Stimulated activated CD4-positive, alpha-beta T cell treated with anti-CD3 and anti-CD28 coated beads, Interleukin-12 subunit alpha, Interleukin-12 subunit beta, amount 100 ng/mL, for 24 hours (primary cell): ENCODE data around the gene RUFY1.

Source experiments
- DNase-seq, 2 experiments: peaks; one replicate each; pipeline ENCODE4 v3.0.0-alpha.2; 2020; ENCODE audit warnings: low read depth in 2 of 2

RUFY1 gene

DNA sequence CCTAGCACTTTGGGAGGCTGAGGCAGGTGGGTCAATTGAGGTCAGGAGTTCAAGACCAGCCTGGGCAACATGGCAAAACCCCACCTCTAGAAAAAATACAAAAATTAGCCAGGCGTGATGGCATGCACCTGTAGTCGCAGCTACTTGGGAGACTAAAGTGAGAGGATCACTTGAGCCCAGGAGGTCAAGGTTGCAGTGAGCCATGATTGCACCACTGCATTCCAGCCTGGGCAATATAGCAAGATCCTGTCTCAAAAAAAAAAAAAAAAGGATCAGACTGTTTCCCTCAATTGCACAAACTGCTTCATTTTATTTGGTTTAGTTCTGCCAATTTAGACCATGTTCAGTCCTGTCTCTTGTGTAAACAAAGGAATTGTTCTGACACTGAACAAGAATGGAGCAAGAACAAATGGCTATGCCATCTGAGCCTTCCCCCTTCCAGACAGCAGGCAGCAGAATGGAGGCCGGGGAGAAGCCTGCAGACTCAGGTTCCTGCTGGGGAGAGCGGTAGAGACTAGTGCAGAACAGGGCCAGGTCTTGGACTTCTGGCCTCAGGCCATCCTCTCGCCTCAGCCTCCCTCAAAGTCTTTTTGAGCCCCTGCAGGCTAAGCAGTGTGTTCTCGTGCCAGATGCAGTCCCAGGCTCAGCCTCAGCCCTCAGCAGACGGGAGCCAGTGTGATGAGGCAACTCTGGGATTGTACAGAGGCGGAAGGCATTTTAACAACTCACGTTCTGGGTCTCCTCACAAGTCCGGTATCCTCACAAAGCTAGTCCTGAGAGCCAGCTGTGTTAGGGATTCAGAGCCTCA lies 54.9 kb downstream of the RUFY1 start:
- DNase-seq = no peak

DNA sequence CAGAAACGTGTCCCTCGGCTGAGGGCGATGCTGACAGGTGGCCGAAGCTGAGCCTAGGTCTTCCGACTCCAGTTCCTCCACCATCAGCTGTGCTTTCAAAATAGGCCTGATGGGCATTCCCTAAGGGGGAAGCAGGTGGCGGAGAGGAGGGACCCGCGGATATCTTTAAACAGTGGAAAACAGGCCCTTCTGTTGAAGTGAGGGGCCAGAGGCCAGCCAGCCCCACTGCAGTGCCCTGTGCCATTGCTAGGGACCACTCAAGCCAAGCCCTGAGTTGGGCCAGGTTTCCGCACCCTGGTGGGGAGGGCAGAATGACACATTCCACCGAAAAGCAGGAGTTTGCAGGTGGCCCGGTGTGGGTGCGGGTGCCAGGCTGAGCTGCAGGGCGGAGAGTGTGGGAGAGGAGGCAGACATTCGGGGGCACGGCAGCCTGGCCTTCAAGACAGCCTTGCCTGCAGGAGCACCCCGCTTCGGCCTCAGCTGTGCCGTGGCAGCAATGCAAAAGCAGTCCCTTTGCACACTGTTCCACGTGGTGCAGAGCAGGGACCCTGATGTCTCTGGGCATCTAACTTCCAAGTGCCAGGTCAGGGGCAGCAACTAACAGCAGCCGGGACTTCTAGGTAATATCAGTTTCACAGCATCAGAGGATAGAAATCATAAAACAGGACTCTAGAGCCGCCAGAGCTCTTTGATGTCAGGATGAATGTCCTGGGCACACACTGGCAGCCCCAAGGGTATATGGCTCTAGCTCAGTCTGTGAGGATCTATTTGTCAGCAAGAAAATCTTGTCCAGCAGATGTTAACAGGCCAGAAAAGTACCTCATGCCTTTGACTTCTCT lies 55.9 kb downstream of the RUFY1 start:
- DNase-seq = no peak

DNA sequence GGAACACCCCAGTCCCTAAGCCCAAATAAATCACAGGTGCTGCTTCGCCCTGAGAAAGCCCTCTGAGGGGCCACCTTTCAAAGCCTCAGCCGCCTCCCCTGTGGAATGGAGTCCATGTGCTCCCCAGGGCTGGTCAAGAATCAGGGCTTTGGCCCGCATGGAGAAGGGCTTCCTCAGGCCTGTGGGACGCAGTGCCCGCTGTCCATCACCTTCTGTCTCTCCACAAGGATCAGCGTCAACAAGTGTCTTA lies 56.5 kb downstream of the RUFY1 start:
- no peak for DNase-seq

DNA sequence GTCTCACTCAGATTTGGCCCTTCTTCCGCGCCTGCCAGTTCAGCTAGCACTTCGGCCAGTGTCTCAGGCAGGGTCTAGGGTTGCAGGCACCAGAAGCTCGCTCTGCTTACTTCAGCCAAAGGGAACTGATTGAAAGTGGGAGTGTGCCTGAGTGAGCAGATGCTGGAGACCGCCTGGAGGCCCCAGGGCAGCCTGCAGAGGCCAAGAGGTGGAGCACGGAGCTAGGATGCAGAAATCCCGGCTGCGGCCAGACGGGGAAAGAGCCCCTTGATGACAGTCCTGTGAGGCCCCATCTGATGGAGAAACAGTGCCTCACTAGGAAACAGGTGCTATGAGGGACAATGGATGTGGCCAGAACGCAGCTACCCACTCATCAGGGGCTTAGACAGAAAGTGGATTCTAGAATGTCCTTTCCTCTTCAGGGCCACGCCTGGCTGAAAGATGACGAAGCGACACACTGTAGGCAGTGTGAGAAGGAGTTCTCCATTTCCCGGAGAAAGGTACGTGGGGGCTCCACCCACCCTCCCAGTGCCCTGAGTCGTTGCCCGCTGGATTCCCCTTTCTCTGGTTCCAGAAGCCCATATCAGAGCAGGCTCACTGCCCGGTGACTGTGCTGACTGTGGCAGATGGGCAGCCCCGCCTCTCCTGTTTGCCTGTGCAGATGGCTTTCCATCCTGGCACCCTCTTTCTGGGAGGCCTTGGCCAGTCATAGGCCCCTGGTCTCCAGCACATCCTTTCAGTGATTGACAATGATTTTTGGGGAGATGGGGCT lies 57.0 kb downstream of the RUFY1 start:
- DNase-seq = no peak

DNA sequence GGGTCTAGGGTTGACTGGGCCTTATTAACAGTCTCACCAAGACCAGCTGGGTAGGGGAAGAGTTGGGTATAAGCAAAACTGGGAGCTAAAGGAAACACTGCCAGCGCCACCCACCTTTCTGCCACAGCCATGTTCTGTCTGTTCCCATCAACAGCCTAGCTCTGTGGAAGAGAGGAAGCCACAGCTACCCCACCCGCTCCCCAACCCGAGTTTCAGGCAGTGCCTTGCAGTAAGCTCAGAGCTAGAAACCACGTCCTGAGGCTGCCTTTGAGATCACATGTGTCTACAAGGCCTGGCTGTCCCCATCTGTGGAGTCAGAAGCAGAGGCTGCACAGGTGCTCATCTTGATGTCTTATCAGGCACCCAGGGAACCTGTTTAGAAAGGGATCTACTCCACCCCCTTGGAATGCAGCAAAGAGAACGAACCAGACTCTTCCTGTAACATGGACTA lies 57.8 kb downstream of the RUFY1 start:
- no peak for DNase-seq

DNA sequence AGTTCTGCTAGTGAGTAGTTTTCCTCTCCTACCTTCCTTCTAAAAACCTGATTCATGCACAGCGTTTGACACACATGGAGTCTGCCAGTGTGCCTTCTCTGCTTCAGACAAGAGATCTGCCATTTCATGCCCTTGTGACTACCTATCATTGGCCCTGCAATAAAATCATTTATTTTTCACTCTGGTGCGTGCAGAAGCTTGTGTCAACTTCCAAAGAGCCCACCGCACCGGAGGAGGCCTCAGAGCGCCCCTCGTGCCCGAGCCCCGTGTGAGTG lies 59.4 kb downstream of the RUFY1 start:
- no peak for DNase-seq

DNA sequence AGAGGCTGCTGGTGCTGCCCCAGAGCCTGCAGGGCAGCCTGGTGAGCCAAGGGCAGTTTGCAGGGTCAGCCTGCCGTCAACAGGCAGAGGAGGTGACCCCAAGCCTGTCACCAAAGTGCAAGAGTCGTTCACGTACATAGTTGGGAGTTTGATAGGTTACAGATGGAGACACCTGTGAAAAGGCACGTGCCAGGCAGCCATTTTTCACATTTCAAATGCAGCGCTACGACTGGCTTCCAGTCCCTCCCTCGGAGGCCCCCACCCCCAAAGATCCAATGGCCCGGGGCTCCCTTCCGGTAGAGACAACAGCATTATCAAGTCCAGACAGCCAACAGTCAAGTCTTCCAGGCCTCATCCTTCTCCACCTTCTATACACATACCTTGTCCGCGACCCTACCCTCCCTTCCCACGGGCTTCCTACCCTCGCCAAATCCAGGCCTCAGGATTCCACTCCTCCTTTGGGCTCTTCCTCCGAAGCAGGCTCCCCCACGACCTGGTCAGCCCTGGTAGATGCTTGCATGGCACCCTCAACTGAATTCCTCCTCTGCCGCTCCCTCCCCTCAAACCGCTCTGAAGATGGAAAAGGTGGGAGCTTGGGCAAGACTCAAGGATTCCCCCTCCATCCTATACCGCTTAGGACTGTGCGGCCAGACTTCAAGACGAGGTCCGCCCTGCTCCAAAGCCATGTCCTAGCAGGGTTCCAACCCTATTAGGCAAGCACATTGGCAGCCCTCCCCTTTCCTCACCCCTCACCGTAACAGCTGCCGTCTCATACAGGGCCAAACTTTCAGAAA lies 60.0 kb downstream of the RUFY1 start:
- DNase-seq = no peak

DNA sequence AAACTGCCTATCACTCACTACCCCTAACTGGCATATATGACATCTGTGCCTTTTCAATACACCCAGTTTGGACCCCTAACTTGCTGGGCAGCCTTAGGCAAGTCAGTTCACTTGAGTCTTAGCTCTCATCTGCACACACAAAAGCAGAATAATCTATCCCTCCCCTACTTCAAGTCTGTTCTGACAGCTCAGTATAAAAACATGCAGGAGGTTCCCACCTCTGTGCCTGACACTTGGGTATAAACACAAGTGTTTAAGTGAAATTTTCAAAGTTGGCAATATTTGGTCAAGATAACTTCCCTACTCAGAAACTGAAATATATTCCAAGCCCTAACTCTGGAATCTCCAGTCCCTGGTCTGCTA lies 60.5 kb downstream of the RUFY1 start:
- no peak for DNase-seq

DNA sequence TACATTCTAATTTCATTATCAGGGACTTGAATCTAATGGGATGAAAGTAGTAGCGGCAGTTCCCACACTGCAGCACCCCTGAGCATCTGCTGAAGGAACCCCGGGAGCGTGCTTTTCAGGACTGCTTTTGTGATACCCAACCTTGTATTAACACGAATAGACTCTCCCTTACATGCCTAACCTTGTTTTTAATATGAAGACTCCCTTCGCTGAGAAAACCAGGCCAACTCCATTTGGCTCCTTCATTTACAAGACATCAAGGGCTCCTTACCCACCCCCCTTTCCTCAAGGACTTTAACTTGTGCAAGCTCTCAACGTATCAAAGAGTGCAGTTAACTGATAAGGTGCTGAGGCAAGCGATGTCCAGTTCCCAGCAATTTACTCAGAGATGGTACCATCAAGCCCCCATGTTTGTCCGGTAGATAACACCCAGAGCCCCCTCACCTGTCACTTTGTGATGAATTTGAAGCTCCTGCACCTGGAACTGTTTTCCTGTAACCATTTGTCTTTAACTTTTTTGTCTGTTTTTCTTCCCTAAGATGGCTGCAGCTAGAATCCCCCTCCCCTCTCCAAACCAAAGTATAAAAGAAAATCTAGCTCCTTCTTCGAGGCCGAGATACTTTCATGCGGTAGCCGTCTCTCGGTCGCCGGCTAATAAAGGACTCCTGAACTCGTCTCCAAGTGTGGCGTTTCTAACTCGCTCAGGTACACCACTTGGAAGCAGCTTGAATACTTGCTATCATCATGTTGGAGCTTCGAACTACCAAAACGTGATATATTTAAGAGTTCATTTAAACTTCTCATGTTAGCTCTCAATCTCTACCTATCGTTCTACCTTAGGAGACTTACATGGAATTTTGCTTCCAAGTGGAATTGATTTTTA lies 62.5 kb downstream of the RUFY1 start:
- no peak for DNase-seq

DNA sequence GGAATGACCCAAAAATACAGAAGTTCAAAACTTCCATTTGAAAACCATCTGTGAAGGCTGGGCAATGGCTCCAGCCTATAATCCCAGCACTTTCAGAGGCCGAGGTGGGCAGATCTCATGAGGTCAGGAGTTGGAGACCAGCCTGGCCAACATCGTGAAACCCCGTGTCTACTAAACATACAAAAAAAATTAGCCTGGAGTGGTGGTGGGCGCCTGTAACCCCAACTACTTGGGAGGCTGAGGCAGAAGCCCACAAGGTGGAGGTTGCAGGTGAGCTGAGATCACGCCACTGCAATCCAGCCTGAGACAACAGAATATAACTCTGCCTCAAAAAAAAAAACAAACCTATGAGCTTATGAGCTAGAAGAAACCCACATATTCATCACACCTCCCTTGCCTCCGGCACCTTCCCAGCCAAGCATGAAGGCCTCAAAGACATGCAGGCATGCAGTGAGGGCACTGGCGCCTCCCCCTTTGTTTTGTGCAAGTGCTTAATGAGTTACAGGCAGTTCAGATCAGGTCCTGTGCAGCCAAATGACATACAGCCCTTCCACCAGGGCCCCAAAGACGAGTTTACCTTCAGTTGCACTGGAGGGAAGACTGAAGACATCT lies 63.2 kb downstream of the RUFY1 start:
- no peak for DNase-seq

DNA sequence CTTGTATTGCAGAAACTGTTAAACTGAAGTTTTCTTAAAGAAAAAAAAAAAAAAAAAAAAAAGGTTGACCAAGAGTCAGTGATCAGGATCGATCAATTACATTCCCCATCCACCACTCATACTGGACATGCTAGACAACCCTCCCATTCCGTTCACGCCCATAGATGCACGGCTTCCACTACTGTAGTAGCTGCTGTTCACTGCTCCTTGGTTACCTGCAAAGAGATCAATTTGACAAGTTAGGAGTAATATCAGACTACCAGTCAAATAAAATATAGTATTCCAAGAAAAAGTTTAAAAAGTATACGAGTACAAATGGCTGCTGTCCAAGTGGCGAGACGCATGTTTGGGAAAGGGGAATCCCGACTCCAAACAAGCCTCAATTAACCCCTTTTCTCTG lies 64.4 kb downstream of the RUFY1 start:
- no peak for DNase-seq

DNA sequence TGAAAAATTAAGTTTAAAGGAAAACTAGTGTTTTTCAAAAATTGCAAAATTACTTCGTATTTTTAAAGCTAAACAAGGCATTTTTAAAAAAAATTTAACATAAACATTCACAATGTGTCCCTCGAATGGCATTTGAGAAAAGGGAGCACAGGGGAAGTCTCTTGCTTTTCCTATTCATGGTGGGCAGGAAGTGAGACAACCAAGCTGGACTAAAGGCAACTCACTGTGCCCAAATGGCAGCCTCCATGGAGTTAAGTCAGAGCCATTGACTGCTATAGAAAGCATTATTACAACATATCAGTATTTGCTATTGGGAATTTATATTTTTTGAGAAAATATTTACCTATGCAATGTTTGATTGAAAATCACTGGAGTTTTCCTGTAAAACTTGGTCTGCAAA lies 64.8 kb downstream of the RUFY1 start:
- no peak for DNase-seq

DNA sequence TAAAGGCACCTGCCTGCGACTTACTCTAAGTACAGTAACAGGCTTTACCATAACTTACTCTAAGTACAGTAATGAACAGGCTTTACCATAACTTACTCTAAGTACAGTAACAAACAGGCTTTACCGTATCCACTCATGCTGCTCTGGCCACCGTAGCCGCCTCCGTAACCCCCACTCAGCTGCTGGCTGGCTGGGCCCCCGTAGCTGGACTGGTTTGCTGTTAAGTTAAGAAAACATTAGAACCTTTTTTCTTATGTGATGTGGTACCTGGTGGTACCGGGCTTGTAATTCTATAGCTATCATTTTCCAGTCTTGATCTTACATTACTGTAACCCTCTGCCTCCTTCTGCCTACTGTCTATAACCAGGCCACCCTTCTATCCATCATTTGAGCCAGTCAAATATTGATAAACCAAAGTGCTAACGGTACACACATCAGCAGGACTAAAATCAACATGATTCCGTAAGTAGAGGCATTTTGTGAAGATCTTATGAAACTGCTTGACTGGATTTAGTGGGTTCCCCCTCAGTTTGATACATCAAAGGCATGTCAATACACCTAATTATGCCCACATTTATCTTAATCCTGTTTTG lies 65.7 kb downstream of the RUFY1 start:
- no peak for DNase-seq

DNA sequence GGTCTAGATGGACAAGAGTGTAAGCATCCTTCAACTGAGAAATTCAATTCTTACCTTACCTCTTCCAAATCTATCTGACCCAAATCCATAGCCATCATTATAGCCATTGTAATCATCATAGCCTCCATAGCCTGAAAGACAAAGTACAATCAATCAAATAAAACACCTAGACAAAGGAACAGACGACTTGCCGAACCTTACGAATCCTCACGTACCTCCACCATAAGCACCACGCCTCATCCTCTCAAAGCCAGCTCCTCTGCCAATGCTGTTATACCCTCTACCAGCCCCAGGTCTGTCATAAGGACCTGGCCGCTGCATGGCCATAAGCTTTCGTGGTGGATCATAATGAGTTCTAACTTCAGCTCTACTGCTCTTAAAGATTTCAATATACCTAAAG lies 67.6 kb downstream of the RUFY1 start:
- DNase-seq = no peak

DNA sequence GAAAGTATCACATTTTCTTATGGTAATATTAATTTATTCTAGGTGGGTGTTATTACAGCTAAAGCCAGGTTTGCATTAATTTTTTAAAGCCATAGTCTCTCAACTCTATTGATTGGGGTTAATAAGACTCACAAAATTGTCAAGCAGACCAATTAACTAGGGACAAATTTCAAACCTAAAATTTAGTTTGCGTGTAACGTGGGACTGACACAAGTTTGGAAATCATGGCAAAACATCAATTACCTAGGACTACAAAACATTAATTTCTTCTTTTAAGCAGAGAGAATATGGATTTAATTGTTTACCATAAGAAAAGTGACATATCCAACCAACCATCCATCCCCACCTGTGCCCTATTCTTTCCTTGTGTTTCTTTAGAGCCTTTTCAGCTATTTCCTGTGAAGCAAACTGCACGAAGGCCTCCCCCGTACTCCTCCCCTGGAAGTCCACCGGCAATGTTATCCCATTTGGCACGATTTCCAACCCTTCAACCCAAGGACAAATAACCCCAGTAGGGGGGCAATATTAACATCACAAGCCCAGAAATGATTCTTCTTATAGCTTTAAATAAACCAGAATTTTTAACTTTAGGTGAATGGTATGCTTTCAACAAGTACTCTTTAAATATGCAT lies 68.7 kb downstream of the RUFY1 start:
- no peak for DNase-seq

DNA sequence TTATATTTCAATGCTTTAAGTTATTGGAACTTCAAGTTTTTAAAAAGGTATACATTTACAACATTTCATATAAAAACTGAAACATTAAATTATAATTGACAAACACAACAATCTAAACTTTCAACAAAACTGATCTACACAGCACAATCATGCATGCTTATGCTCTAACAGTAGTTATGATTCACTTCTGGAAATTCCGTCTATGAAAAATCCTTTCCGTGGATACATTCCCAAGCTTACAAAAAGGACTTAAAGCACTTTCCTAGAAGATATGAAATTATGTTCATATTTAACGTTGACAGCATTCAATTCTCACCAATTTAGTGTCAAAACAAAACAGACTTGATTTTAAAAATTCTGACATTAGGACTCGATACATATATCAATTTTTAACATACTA lies 69.4 kb downstream of the RUFY1 start:
- DNase-seq = no peak

DNA sequence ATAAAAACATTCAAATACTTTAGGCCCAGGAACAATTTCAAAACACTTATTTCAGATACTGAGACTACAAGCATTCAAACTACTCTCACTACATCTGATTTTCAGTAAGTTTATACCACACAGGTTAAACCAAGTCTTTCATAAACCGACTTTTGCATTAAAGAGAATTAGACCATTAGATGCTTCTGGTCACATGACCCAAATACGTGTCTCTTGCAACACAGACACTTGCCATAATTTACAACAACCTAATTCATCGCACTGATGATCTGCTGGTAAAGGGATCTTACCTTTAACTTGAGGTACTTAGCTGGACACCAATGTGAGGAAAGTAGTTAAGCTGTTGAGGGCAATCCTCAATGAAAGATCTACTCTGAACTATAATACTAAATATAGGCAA lies 69.9 kb downstream of the RUFY1 start:
- no peak for DNase-seq

DNA sequence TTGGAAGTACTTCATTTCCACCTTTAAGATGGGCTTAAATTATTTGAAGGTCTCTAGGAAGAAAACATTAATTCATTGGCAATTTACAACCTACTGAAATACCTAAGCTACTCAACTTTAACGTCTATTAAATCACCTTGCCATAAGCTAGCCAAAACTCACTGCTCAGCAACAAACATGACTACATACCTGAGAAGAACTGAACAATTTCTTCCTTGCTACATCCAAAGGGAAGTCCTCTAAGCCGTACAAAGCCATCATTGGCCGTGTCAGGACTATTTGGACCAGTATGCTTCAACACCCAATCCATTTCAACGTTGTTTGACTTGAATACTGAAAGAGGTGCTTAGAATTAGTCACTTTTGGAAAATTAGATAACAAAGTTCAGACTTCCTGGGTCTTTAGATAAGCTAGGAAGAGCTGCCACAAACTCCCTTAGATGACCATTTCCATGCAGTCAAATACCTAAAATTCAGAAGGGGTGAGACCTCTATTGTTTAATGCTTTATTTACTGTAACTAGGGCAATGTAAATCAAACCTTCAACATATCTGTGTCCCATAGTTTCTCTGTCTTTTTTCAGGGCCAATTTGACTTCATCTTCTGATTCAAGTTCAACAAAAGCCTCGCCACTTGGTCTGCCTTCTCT lies 70.5 kb downstream of the RUFY1 start:
- no peak for DNase-seq

DNA sequence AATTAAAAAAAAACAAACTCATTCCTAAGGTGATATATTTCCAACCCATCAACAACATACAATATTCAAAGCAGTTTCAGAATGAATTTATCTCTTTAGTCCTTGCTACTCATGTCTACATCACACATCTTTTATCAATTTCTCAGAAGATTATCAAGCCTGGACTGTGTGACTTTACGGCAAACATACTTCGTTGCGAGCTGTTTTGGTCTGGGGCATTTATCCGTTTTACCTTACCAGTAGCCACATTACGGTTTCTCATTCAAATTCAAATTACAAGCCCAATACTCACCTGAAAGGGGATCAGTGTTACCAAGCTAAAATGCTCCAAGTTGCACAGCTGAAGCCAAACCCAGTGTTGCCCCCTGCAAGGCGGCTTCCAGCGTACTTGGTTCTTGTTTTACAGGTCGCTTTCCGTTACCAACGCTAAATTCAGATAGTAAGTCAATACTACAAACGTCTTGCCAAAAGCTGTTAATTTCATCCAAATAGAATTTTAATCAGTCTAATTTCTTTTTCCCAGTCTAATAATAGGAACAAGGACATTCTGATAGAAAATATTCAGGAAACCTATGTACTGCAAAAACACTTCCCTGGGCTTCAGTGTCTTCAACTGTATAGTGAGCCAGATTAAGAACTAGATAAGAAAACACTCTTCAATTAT lies 71.3 kb downstream of the RUFY1 start:
- no peak for DNase-seq
